ENCODE results near the gene EEPD1. TPM values are rescaled to one million over a fixed set of nuclear protein-coding genes. Genes with fewer than 3 reads are reported as not detected.

EEPD1 gene
- total RNA-seq, 1 donor from 2014 or later: 27.8 TPM

GRCh38 chr7:36338256-36338655 is 185.2 kb downstream of the EEPD1 start:
- DNase-seq: no peak

- DNase-seq: no peak
These were observed 190.5 kb downstream of the EEPD1 start for GRCh38 chr7:36343548-36343947.

- DNase-seq: no peak
These were observed 191.6 kb downstream of the EEPD1 start for GRCh38 chr7:36344622-36345021.

GRCh38 chr7:36346260-36346831 is 193.3 kb downstream of the EEPD1 start:
- DNase-seq: no peak

GRCh38 chr7:36348256-36348655 is 195.2 kb downstream of the EEPD1 start:
- no peak for DNase-seq

- no peak for DNase-seq
These were observed 195.7 kb downstream of the EEPD1 start for GRCh38 chr7:36348771-36349170.

- no peak for DNase-seq
These were observed 196.6 kb downstream of the EEPD1 start for GRCh38 chr7:36349626-36350025.

Small RNA genes lying within 50 kb of the gene (small RNA-seq; reads per million reads assigned to genes)
- gene AC006960.1 (not detected), gene AC007327.1 (not detected), gene RF00019 (not detected)

Other genes with a start within 250 kb of the EEPD1 start
- gene ANLN, start 236.6 kb downstream of the EEPD1 start, total RNA-seq: 30.9 TPM